ENCODE data around the gene UGT1A6.

DNA sequence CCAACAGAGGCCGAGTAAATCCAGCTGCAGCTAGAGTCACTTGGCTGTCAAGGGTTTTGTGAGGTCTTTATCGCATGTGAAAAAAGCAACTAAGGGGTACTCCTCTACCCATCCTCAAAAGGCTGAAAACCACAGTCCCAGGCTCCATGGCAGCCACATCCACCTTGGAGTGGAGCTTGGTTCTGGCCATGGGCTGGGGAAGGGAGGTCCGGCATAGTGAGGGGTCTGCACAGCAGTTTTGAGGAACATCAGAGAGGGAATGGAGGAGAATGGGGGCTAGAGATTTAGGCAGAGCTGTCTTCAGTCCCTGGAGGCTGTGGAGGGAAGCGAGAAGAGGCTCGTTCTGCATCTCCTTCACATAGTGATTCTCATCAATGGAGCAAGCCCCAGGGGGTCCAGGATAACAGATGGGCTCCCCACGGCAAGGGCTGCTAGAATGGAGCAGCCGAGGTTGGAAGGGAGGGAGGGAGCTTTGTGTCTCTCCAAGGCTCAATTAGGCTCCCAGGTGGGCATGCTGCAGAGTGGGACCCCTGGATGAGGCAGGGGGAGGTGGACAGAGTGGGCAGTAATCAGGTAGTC is 106.5 kb downstream of the UGT1A6 start:
- TF ChIP-seq, protein P1, sequence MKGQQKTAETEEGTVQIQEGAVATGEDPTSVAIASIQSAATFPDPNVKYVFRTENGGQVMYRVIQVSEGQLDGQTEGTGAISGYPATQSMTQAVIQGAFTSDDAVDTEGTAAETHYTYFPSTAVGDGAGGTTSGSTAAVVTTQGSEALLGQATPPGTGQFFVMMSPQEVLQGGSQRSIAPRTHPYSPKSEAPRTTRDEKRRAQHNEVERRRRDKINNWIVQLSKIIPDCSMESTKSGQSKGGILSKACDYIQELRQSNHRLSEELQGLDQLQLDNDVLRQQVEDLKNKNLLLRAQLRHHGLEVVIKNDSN (IDR thresholded peaks at IDR 0.05): no peak
- TF ChIP-seq NFIC (IDR thresholded peaks at IDR 0.05) (no peak), TEAD4 (IDR thresholded peaks at IDR 0.05) (no peak)
